ENCODE data around the gene CTSO.
A peak's percentile ranks its signal among the peaks of the same experiment; 100 is the strongest.

CTSO gene

DNA sequence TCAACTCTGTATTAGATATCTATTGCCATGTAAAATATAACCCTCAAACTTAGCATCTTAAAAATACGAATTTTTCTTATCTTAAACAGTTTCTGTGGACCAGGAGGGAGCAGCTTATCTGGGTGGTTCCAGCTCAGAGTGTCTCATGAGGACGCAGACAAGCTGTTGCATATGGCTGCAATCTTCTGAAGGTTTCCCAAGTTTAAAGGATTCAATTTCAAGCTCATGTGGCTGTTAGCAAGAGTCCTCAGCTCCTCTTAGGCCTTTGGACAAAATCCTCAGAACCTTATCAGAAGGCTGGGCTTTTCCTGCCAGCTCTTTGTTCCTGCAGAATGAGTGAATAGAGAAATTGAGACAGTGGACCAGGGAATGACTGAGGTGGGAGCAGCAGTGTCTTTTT lies 2.8 kb upstream of the CTSO start:
- Histone ChIP-seq H3K36me3 (ENCODE audit: low read depth) (no peaks in the 10 kb centered on the region), H3K27me3 (ENCODE audit: insufficient read depth, poor library complexity, severe bottlenecking) (no peaks in the 10 kb centered on the region), H3K27ac (ENCODE audit: poor library complexity, severe bottlenecking) (no peak overlapping the region), H3K4me1 (ENCODE audit: insufficient read depth, poor library complexity, severe bottlenecking) (peaks cover 10% of the 10 kb centered on the region), H3K4me3 (ENCODE audit: severe bottlenecking) (no peak overlapping the region), H3K9me3 (ENCODE audit: severe bottlenecking) (no peaks in the 10 kb centered on the region)
- TF ChIP-seq, protein P1, sequence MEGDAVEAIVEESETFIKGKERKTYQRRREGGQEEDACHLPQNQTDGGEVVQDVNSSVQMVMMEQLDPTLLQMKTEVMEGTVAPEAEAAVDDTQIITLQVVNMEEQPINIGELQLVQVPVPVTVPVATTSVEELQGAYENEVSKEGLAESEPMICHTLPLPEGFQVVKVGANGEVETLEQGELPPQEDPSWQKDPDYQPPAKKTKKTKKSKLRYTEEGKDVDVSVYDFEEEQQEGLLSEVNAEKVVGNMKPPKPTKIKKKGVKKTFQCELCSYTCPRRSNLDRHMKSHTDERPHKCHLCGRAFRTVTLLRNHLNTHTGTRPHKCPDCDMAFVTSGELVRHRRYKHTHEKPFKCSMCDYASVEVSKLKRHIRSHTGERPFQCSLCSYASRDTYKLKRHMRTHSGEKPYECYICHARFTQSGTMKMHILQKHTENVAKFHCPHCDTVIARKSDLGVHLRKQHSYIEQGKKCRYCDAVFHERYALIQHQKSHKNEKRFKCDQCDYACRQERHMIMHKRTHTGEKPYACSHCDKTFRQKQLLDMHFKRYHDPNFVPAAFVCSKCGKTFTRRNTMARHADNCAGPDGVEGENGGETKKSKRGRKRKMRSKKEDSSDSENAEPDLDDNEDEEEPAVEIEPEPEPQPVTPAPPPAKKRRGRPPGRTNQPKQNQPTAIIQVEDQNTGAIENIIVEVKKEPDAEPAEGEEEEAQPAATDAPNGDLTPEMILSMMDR (IDR thresholded peaks at IDR 0.05; ENCODE audit: poor library complexity, severe bottlenecking), result no peak
- DNase-seq (ENCODE audit: low spot score) (no peak), ATAC-seq (ENCODE audit: low read depth) (no peak)

DNA sequence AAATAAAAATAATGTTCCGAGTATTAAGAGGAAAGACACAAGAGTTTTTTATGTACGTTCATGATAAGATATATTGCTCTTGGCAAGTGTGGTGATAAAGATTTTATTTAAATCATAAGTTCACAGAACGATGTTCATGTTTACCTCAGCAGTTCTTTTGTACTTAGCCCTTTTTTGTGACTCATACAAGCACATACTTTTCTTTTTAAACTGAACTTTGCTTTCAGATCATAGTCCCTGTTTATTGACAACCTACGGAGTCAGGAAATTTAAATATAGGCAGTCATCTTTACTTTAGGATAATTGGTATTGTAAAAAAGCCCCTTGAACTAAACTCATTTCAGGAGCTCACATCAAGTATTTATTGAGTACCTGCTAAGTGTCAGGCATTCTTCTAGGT lies 1.3 kb upstream of the CTSO start:
- Histone ChIP-seq H3K27ac (ENCODE audit: poor library complexity, severe bottlenecking) (no peak overlapping the region), H3K9me3 (ENCODE audit: severe bottlenecking) (no peaks in the 10 kb centered on the region), H3K4me3 (ENCODE audit: severe bottlenecking) (no peak overlapping the region), H3K4me1 (ENCODE audit: insufficient read depth, poor library complexity, severe bottlenecking) (peaks cover 10% of the 10 kb centered on the region), H3K36me3 (ENCODE audit: low read depth) (no peaks in the 10 kb centered on the region), H3K27me3 (ENCODE audit: insufficient read depth, poor library complexity, severe bottlenecking) (no peaks in the 10 kb centered on the region)
- TF ChIP-seq, protein P1 (IDR thresholded peaks at IDR 0.05; ENCODE audit: poor library complexity, severe bottlenecking), result no peak
- ATAC-seq (ENCODE audit: low read depth), result no peak
- no peak for DNase-seq (ENCODE audit: low spot score)

DNA sequence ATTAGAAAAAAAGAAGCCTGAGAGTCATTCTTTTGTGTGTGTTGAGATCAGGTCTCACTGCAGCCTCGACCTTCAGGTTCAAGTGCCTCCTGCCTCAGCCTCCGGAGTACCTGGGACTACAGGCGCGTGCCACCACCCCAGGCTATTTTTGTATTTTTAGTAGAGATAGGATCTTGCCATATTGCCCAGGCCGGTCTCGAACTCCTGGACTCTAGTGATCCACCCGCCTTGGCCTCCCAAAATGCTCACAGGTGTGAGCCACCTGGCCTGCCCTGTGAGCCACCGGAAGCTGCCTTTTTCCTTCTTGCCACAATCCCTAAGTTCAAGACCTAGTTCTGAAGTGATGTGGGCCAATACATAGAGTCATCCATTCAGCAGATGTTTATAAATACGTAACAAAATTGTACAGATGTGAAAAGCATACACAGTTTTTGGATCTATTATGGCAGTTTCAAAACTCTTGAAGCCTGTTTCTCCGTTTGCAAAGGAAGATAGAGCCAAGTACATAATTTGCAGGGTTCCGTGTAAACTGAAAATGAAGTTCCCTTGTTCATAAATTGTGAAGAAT lies 536 bp upstream of the CTSO start:
- H3K4me3 ChIP-seq (ENCODE audit: severe bottlenecking), result peak overlapping the region; percentile 71
- H3K9me3 ChIP-seq (ENCODE audit: severe bottlenecking), result no peaks in the 10 kb centered on the region

DNA sequence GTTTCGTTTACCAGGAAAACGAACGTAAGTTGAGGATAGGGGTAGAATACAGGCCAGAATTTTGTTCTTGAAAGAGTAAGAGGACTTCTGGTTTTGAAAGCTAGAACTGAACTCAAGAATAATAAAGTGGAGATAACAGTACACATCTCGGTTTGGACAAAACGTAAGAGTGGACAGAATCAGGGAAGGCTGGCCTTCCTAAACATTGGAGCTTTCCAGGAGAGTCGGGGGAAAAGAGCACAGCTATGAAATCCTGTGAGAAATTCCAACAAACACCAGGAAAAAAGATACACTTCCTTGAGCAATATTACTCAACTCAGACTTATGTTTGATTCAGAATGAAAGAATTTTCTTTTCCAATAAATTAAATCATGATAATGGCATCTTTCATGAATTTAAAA lies 1.2 kb downstream of the CTSO start:
- H3K4me3 ChIP-seq (ENCODE audit: severe bottlenecking), result peak overlapping the region; percentile 71
- H3K9me3 ChIP-seq (ENCODE audit: severe bottlenecking), result no peaks in the 10 kb centered on the region
- peaks cover 10% of the 10 kb centered on the region for H3K4me1 ChIP-seq (ENCODE audit: insufficient read depth, poor library complexity, severe bottlenecking)
- no peaks in the 10 kb centered on the region for H3K36me3 ChIP-seq (ENCODE audit: low read depth)
- no peaks in the 10 kb centered on the region for H3K27me3 ChIP-seq (ENCODE audit: insufficient read depth, poor library complexity, severe bottlenecking)
- TF ChIP-seq, protein P1 (IDR thresholded peaks at IDR 0.05; ENCODE audit: poor library complexity, severe bottlenecking), result no peak
- ATAC-seq (ENCODE audit: low read depth) (no peak), DNase-seq (ENCODE audit: low spot score) (no peak)
- H3K27ac ChIP-seq (ENCODE audit: poor library complexity, severe bottlenecking), result peak overlapping the region; percentile 49

More for the DNA sequence above, 536 bp upstream of the CTSO start:
- ATAC-seq (ENCODE audit: low read depth) (no peak), DNase-seq (ENCODE audit: low spot score) (no peak)
- Histone ChIP-seq H3K27ac (ENCODE audit: poor library complexity, severe bottlenecking) (peak overlapping the region; percentile 49), H3K27me3 (ENCODE audit: insufficient read depth, poor library complexity, severe bottlenecking) (no peaks in the 10 kb centered on the region), H3K4me1 (ENCODE audit: insufficient read depth, poor library complexity, severe bottlenecking) (peaks cover 10% of the 10 kb centered on the region), H3K36me3 (ENCODE audit: low read depth) (no peaks in the 10 kb centered on the region)
- TF ChIP-seq, protein P1 (IDR thresholded peaks at IDR 0.05; ENCODE audit: poor library complexity, severe bottlenecking), result no peak

DNA sequence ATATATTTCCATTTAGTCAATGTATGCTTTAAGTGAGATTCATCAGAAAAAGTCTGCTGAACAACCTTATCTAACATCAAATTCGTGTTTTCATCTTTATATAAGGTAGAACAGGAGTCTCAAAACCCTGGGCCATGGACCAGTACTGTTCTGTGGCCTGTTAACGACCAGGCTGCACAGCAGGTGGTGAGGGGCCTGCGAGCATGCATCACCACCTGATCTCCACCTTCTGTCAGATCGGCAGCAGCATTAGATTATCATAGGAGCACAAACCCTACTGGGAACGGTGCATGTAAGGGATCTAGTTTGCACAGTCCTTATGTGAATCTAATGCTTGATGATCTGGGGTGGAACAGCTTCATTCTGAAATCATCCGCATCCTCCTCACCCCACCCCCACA lies 3.2 kb downstream of the CTSO start:
- TF ChIP-seq, protein P1 (IDR thresholded peaks at IDR 0.05; ENCODE audit: poor library complexity, severe bottlenecking), result no peak

More for the DNA sequence above, 3.2 kb downstream of the CTSO start:
- Histone ChIP-seq H3K27ac (ENCODE audit: poor library complexity, severe bottlenecking) (no peak overlapping the region), H3K9me3 (ENCODE audit: severe bottlenecking) (no peaks in the 10 kb centered on the region), H3K4me1 (ENCODE audit: insufficient read depth, poor library complexity, severe bottlenecking) (peaks cover 10% of the 10 kb centered on the region), H3K27me3 (ENCODE audit: insufficient read depth, poor library complexity, severe bottlenecking) (no peaks in the 10 kb centered on the region), H3K4me3 (ENCODE audit: severe bottlenecking) (no peak overlapping the region), H3K36me3 (ENCODE audit: low read depth) (no peaks in the 10 kb centered on the region)
- no peak for ATAC-seq (ENCODE audit: low read depth)
- DNase-seq (ENCODE audit: low spot score), result no peak
